ENCODE measurements around the gene IGF1.

Gene IGF1

DNA sequence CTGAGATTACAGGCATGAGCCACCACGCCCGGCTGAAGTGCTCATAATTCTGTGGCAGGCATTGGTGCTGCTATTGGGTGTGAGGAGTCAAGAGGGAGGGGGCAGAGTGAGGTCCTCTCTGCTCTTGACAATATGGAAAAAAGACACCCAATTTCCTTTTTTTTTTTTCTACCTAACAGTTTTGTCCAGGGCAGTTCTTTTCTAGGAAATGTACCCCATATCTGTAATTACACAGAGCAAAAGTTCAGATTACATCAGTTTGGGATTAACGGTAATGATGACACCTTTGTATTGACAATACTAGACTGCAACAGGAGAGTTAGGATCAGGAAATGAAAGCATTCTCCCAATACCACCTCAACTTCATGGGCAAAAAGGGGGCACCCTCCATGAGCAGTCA, 36.3 kb downstream of the IGF1 start:
- Histone ChIP-seq H4K20me1 (ENCODE audit: control insufficient read depth, insufficient read depth, low read depth, low read length) (no peaks in the 10 kb centered on the region), H3K79me2 (ENCODE audit: control insufficient read depth, low read length) (no peaks in the 10 kb centered on the region), H3K4me3 (ENCODE audit: low read length) (no peak overlapping the region), H3K4me2 (ENCODE audit: low read length) (no peak overlapping the region), H3K4me1 (ENCODE audit: control insufficient read depth, low read length) (no peaks in the 10 kb centered on the region), H3F3A (ENCODE audit: control insufficient read depth, insufficient read depth) (no peaks in the 10 kb centered on the region), H3K9me2 (replicated peaks; ENCODE audit: control insufficient read depth, low read length) (no peaks in the 10 kb centered on the region), H3K9me3 (ENCODE audit: control insufficient read depth, insufficient read depth, low read length) (no peaks in the 10 kb centered on the region), H3K27me3 (ENCODE audit: control insufficient read depth, low read length) (no peaks in the 10 kb centered on the region), H3K36me3 (ENCODE audit: control insufficient read depth, low read length) (no peaks in the 10 kb centered on the region), H3K27ac (ENCODE audit: low read depth, low read length) (no peak overlapping the region)
- TF ChIP-seq, protein P1, sequence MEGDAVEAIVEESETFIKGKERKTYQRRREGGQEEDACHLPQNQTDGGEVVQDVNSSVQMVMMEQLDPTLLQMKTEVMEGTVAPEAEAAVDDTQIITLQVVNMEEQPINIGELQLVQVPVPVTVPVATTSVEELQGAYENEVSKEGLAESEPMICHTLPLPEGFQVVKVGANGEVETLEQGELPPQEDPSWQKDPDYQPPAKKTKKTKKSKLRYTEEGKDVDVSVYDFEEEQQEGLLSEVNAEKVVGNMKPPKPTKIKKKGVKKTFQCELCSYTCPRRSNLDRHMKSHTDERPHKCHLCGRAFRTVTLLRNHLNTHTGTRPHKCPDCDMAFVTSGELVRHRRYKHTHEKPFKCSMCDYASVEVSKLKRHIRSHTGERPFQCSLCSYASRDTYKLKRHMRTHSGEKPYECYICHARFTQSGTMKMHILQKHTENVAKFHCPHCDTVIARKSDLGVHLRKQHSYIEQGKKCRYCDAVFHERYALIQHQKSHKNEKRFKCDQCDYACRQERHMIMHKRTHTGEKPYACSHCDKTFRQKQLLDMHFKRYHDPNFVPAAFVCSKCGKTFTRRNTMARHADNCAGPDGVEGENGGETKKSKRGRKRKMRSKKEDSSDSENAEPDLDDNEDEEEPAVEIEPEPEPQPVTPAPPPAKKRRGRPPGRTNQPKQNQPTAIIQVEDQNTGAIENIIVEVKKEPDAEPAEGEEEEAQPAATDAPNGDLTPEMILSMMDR (IDR thresholded peaks at IDR 0.05; ENCODE audit: low read depth, low read length, poor library complexity, severe bottlenecking) = no peak
- no peak for TF ChIP-seq EZH2phosphoT487 (IDR thresholded peaks at IDR 0.05; ENCODE audit: borderline replicate concordance, low read length)

DNA sequence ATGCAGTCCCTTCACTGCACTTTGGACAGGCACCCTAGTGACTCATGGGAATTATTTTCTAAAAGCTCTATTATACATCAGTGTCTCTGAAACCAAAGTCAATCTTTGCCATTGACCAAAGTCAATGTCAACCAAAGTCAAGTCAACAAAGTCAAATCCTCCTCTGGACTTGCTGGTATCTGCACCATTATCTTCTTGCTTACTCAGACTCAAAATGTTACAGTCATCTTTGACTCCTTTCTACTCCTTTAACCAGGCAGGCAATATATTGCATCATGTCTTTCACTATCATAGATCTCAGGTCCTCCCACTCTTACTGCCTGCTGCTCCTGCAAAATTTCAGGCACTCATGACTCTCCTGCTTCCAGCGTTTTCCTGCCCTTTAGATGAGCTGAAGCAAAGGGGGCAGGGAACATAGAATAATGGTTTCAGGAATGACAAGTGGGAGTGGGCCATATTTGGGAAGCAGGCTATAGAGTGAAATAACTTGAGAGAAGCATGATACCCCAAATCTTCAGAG, 39.2 kb downstream of the IGF1 start:
- H3K4me3 ChIP-seq (ENCODE audit: low read length) = no peak overlapping the region
- H3K27ac ChIP-seq (ENCODE audit: low read depth, low read length) = no peak overlapping the region
- no peak overlapping the region for H3K4me2 ChIP-seq (ENCODE audit: low read length)
- no peaks in the 10 kb centered on the region for H3K27me3 ChIP-seq (ENCODE audit: control insufficient read depth, low read length)
- no peaks in the 10 kb centered on the region for H3K9me3 ChIP-seq (ENCODE audit: control insufficient read depth, insufficient read depth, low read length)
- H3K36me3 ChIP-seq (ENCODE audit: control insufficient read depth, low read length) = no peaks in the 10 kb centered on the region
- no peaks in the 10 kb centered on the region for H3F3A ChIP-seq (ENCODE audit: control insufficient read depth, insufficient read depth)
- H3K4me1 ChIP-seq (ENCODE audit: control insufficient read depth, low read length) = no peaks in the 10 kb centered on the region
- no peaks in the 10 kb centered on the region for H3K79me2 ChIP-seq (ENCODE audit: control insufficient read depth, low read length)
- H4K20me1 ChIP-seq (ENCODE audit: control insufficient read depth, insufficient read depth, low read depth, low read length) = no peaks in the 10 kb centered on the region
- H3K9me2 ChIP-seq (replicated peaks; ENCODE audit: control insufficient read depth, low read length) = no peaks in the 10 kb centered on the region
- TF ChIP-seq, protein P1 (IDR thresholded peaks at IDR 0.05; ENCODE audit: low read depth, low read length, poor library complexity, severe bottlenecking) = no peak
- TF ChIP-seq EZH2phosphoT487 (IDR thresholded peaks at IDR 0.05; ENCODE audit: borderline replicate concordance, low read length) = no peak

DNA sequence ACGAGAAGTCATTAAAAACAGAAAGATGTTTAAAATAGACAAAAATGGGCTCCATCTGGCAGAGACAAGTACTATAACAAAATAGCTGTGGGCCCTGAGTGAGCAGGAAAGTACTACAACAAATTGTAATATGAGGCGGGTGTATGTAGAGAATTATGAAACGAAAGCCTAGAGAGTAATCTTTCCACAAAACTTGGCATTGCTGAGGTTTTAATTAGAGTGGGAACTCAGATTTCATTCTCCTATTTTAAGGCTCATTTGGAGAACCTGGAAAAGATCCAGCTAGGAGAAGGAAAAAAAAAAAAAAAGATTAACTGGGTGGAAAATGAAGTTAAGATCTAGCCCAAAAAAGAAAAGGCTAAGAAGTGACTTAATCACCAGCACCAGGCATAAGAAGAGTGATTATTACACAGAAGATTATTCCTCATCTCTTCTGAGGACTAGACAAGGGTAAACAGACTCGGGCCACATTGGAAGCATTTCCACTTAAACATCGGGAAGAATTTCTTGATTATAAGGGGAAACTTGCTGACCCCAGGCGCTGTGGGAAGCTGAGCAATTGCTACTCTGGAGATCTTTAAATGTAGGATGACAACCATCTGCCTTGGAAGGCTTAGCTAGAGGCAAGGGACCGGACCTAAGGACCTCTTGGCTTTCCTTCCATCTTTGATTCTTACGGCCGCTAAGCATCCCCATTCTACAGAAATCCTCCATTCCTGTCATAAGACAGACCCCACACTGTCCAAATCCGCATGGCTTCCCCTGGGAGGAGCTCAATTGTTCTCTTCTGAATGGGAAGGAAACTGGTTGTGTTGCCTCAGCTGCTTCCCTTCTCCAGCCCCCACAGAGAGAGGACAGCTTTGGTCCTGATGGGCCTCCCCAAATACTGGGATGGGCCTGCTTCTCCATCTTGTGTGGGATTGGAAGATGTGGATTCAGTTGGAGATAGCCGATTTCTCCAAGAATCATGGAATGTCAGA, 40.6 kb downstream of the IGF1 start:
- H3K4me2 ChIP-seq (ENCODE audit: low read length) = no peak overlapping the region

More for the DNA sequence above, 40.6 kb downstream of the IGF1 start:
- Histone ChIP-seq H3K79me2 (ENCODE audit: control insufficient read depth, low read length) (no peaks in the 10 kb centered on the region), H3F3A (ENCODE audit: control insufficient read depth, insufficient read depth) (no peaks in the 10 kb centered on the region), H3K4me1 (ENCODE audit: control insufficient read depth, low read length) (no peaks in the 10 kb centered on the region), H4K20me1 (ENCODE audit: control insufficient read depth, insufficient read depth, low read depth, low read length) (no peaks in the 10 kb centered on the region), H3K4me3 (ENCODE audit: low read length) (no peak overlapping the region), H3K27me3 (ENCODE audit: control insufficient read depth, low read length) (no peaks in the 10 kb centered on the region), H3K27ac (ENCODE audit: low read depth, low read length) (no peak overlapping the region), H3K36me3 (ENCODE audit: control insufficient read depth, low read length) (no peaks in the 10 kb centered on the region), H3K9me2 (replicated peaks; ENCODE audit: control insufficient read depth, low read length) (no peaks in the 10 kb centered on the region), H3K9me3 (ENCODE audit: control insufficient read depth, insufficient read depth, low read length) (no peaks in the 10 kb centered on the region)
- no peak for TF ChIP-seq EZH2phosphoT487 (IDR thresholded peaks at IDR 0.05; ENCODE audit: borderline replicate concordance, low read length)
- TF ChIP-seq, protein P1 (IDR thresholded peaks at IDR 0.05; ENCODE audit: low read depth, low read length, poor library complexity, severe bottlenecking) = no peak

Data from DOHH2 (cell line).